NCI-H2107 (cell line): ENCODE data around the gene CFAP107.

ENCODE experiments used
- DNase-seq: peaks from one replicate; lab custom pipeline; 2025; lab: John Stamatoyannopoulos, UW

The CFAP107 gene

DNA sequence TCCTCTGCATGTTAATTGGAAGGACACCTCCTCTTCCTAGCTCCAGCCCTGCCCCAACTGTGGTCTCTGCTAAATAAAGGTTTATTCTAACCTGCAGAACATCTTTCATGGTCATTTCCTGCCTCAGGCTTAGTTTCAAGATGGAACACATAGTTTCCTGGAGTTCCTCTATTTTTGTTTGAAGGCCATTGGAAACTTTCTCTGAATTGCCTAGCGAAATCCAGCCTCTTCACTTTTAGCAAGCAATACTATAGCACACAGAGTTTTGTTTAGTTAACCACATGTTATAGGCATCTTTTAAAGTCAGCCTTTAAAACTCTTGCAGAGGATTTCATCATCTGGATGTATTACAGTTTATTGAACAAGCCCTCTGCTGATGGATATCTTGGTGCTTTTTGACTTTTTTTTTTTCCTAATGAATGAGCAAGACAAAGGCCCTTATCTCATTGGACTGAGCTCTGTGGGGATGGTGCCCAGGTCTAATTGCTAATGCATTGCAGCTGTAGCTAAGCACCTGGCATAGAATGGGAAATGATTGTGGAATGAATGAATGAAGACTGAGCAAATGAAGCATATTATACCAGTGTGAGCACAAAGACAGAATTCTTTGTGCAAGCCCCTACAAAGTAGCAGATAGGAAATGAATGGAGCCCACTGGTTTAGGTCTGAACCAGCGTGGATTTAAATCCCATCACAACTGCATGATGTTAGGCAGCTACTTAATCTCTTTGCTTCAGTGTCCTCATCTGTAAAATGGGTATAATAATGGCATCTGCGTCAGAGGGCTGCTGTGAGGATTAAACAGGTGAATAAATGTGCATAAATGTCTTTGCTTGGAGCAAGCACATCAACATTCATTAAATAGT is 641 bp upstream of the CFAP107 start:
- DNase-seq, result no peak

GRCh38 chr1:12748778-12749355 is 2.9 kb downstream of the CFAP107 start:
- DNase-seq, result no peak

GRCh38 chr1:12754738-12755137 is 8.7 kb downstream of the CFAP107 start:
- no peak for DNase-seq

DNA sequence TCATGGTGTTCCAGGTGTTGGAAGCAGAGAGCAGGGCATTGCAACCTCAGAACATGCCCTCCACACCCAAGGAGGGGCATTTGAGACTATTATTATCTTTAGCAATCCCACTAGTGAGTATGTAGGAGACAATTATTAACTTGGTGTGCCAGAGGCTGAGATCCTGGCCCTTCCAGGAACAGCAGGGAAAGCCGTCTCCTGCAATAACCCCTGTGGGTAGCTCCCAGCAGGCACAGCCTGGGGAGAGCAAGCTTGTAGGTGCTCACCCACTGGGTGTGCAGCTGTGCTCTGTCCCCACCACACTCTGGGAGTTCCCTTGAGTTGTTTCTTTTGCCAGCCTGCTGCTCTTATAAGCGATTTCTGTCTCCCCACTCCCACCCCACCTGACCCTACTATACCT is 10.3 kb downstream of the CFAP107 start:
- DNase-seq, result no peak

GRCh38 chr1:12756768-12757413 is 10.9 kb downstream of the CFAP107 start:
- DNase-seq, result no peak

DNA sequence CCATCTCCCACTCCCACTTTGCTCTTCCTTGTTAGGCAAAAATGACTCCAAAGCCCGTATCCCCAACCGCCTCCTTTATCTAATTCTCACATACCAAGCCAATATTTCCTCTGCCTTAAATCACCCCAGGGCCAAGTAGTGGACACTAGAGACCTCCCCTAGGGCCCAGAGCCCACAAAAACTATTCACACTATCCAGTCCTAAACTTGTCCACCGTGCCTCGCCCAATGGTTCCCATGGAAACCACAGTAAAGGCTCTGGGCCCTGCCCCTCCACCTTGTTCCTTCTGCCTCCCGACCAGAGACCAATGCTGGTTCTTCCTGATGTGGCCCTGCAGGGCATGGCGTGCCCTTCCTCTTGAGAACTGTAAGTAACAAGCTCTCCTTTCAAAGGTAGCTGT is 11.8 kb downstream of the CFAP107 start:
- DNase-seq, result no peak

- no peak for DNase-seq
Observed at GRCh38 chr1:12760256-12760795, 14.3 kb downstream of the CFAP107 start.

- no peak for DNase-seq
Observed at GRCh38 chr1:12761781-12762180, 15.8 kb downstream of the CFAP107 start.

- no peak for DNase-seq
Observed at GRCh38 chr1:12762766-12763165, 16.8 kb downstream of the CFAP107 start.

- DNase-seq, result no peak
Observed at GRCh38 chr1:12763479-12763878, 17.5 kb downstream of the CFAP107 start.

- no peak for DNase-seq
Observed at GRCh38 chr1:12764016-12764415, 18.0 kb downstream of the CFAP107 start.

DNA sequence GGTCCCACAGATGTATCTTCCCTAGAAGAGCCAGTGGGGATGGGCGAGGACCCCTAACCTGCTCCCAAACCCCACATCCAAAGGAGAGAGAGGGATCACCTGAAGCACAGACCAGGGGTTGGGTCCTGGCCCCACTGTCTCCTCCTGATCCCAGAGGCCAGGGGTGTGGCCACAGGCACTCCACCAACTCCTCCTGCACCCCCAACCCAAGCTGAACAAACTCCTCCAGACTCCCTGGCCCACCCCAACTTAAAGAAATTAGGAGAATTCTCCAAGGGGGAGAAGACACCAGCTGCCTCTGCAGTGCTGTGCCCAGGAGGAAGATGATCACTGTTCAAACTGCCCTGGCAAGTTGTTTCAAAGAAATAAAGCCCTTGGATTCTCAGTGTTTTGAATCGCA is 23.0 kb downstream of the CFAP107 start:
- DNase-seq, result no peak

GRCh38 chr1:12769976-12770505 is 24.0 kb downstream of the CFAP107 start:
- no peak for DNase-seq

- no peak for DNase-seq
Observed at GRCh38 chr1:12770620-12771019, 24.6 kb downstream of the CFAP107 start.

GRCh38 chr1:12771186-12771585 is 25.2 kb downstream of the CFAP107 start:
- no peak for DNase-seq

GRCh38 chr1:12772520-12772919 is 26.5 kb downstream of the CFAP107 start:
- no peak for DNase-seq

- no peak for DNase-seq
Observed at GRCh38 chr1:12773438-12773837, 27.4 kb downstream of the CFAP107 start, which contains the start of gene PRAMEF12. Gene PRAMEF12 (plus strand): TSS chr1:12773738. CDS start chr1:12774868, 1,130 bp downstream.

DNA sequence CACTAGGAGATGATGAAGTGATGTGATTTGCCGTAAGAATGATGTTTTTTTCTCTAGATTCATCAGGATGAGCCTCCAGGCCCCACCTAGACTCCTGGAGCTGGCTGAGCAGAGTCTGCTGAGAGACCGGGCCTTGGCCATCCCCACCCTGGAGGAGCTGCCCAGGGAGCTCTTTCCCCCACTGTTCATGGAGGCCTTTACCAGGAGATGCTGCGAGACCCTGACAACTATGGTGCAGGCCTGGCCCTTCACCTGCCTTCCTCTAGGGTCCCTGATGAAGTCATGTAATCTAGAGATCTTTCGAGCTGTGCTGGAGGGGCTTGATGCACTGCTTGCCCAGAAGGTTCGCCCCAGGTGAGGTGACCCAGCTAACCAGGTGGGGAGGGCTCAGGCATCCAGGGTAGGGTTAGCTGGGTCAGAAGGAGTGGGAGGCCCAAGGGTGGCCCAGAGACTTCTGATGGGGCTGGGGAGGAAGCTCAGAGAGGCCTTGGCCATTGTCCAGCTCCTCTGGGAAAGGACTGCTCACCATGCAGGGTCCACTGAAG is 28.9 kb downstream of the CFAP107 start:
- no peak for DNase-seq

GRCh38 chr1:12775443-12775842 is 29.4 kb downstream of the CFAP107 start:
- DNase-seq, result no peak

DNA sequence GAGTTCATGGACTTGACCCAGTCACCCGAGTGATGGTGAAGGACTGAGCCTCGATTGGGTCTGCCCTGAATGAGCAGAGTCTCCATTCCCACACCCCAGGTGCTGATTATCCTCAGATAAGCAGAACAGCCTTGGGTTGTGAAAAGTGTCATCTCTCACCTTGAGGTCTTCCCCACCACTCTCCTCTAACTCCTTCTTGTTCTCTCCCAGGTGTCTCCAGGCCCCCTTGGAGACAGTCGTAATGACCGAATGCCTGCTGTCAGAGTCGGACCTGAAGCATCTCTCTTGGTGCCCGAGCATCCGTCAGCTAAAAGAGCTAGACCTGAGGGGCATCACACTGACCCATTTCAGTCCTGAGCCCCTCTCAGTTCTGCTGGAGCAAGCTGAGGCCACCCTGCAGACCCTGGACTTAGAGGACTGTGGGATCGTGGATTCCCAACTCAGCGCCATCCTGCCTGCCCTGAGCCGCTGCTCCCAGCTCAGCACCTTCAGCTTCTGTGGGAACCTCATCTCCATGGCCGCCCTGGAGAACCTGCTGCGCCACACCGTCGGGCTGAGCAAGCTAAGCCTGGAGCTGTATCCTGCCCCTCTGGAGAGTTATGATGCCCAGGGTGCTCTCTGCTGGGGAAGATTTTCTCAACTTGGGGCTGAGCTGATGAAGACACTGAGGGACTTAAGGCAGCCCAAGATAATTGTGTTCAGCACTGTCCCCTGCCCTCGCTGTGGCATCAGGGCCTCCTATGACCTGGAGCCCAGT is 31.0 kb downstream of the CFAP107 start:
- no peak for DNase-seq

DNA sequence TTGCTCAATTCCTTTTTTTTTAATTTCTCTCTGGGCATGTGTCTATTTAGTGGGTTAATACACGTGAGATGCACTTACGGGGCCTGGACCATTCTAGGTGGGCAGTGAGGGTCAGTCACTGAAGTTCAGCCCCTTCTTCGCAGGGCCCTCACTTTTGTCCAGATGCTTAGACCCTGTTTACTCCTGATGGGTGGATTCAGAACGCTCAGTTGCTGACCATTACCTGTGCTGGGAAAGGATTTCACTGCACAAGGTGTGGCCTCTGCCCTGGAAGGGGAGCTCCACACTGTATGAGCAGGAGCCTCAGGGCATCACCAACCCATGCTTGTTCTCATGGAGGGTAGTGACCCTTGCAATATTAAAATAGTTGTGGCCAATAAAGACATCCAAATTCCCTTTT is 32.1 kb downstream of the CFAP107 start:
- no peak for DNase-seq
